ENCODE results near the gene ABCB1. TPM values are rescaled to one million over a fixed set of nuclear protein-coding genes. Genes with fewer than 3 reads are reported as not detected.

Gene ABCB1
- total and polyA plus RNA-seq, 9 of the 15 experiments (the other 6 are each of a cell fraction or from before 2014, with no cell fraction given), result 0.03 to 0.86 (median 0.52) TPM

- TF ChIP-seq MAFK (IDR thresholded peaks at IDR 0.05; ENCODE audit: low read length), result no peak
These were observed 20.0 kb downstream of the ABCB1 start (continued) for GRCh38 chr7:87580636-87581035.

DNA sequence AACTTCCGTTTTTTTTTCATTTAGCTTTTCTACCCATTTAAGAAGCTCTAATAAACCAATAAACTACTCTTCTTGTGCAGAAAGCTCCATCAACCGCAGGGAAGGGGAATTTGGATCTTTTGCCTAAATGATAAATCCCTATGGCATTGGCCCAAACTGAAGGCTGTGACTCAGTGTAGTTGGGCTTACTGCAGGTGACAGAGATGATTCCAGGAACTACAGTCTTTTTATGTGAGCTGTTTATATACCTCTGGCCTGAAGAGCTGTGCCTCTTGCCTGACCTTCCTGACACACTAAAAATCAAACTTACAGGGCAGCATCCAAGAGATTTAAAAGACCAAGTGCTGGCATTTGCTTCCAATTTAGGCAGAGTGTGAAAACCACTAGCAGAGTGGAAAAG, 25.2 kb downstream of the ABCB1 start:
- H3K9me3 ChIP-seq (replicated peaks; ENCODE audit: control insufficient read depth, insufficient read depth, low read depth, low read length), result no peaks in the 10 kb centered on the region
- no TSS peak for BruUV-seq (replicated peaks)
- POLR2A ChIA-PET, result no interaction called here
- no peaks in the 10 kb centered on the region for H3K79me2 ChIP-seq (ENCODE audit: control insufficient read depth, insufficient read depth, low read length)
- CTCF ChIA-PET (ENCODE audit: low intra/inter-chr PET ratio), result no interaction called here
- no peaks in the 10 kb centered on the region for H3K9me1 ChIP-seq (ENCODE audit: control insufficient read depth, insufficient read depth, low read length)
- no peak for FAIRE-seq
- H3K27me3 ChIP-seq (ENCODE audit: control insufficient read depth in 2 of 2, insufficient read depth in 2 of 2, low read length in 2 of 2), result no peaks in the 10 kb centered on the region
- H4K20me1 ChIP-seq (replicated peaks; ENCODE audit: control insufficient read depth, insufficient read depth, low read length), result no peaks in the 10 kb centered on the region
- no peak overlapping the region for H3K9ac ChIP-seq (ENCODE audit: insufficient read depth in 1 of 2, low read depth in 2 of 2, low read length in 2 of 2)
- H3K4me2 ChIP-seq (ENCODE audit: insufficient read depth, low read length), result no peak overlapping the region
- WGBS (ENCODE audit: insufficient coverage, low coverage, missing lambda C conversion rate), result 0% methylated on average over 2 of the region's 2 CpGs
- DNase-seq (ENCODE audit: extremely low read depth in 1 of 4, low spot score in 3 of 4), result peak in 1 of 4 experiments; percentile 6
- intact Hi-C loops (cut with micrococcal nuclease) (no loop called here), in situ Hi-C loops (cut with MboI) (no loop called here)
- no peak overlapping the region for H3K4me3 ChIP-seq
- no peak overlapping the region for H2AFZ ChIP-seq (ENCODE audit: low read depth, low read length)
- no peak overlapping the region for H3K27ac ChIP-seq (ENCODE audit: extremely low read depth, low read depth, low read length)
- H3K36me3 ChIP-seq (ENCODE audit: control insufficient read depth, insufficient read depth, low read length), result no peaks in the 10 kb centered on the region
- H3K4me1 ChIP-seq (replicated peaks in 1 of 2; ENCODE audit: control insufficient read depth in 2 of 2, insufficient read depth in 2 of 2, low read length in 2 of 2), result no peaks in the 10 kb centered on the region
- no peak for TF ChIP-seq MCM5 (IDR thresholded peaks at IDR 0.05; ENCODE audit: low read depth)
- no peak for TF ChIP-seq RBM14 (IDR thresholded peaks at IDR 0.05; ENCODE audit: borderline replicate concordance, insufficient read depth, low read depth, low read length)
- TF ChIP-seq SAFB (IDR thresholded peaks at IDR 0.05; ENCODE audit: borderline replicate concordance, low read depth, low read length), result no peak
- TF ChIP-seq ZNF253 (CRISPR knock-in tag; conservative IDR thresholded peaks at IDR 0.05), result no peak
- TF ChIP-seq FOXJ2 (tag; IDR thresholded peaks at IDR 0.05), result no peak
- no peak for TF ChIP-seq ELK1 (CRISPR knock-in tag; IDR thresholded peaks at IDR 0.05)
- TF ChIP-seq, protein P1, sequence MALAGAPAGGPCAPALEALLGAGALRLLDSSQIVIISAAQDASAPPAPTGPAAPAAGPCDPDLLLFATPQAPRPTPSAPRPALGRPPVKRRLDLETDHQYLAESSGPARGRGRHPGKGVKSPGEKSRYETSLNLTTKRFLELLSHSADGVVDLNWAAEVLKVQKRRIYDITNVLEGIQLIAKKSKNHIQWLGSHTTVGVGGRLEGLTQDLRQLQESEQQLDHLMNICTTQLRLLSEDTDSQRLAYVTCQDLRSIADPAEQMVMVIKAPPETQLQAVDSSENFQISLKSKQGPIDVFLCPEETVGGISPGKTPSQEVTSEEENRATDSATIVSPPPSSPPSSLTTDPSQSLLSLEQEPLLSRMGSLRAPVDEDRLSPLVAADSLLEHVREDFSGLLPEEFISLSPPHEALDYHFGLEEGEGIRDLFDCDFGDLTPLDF (CRISPR knock-in tag; IDR thresholded peaks at IDR 0.05), result no peak
- no peak for TF ChIP-seq ZNF561 (CRISPR knock-in tag; conservative IDR thresholded peaks at IDR 0.05)
- TF ChIP-seq RBM39 (optimal IDR thresholded peaks at IDR 0.05; ENCODE audit: low read depth, low read length), result no peak
- TF ChIP-seq TAL1 (IDR thresholded peaks at IDR 0.05), result no peak
- no peak for TF ChIP-seq ARID3A (IDR thresholded peaks at IDR 0.05; ENCODE audit: borderline replicate concordance, low read depth, low read length)
- ATAC-seq, result no peak

All from K562 (cell line).